ENCODE results near the gene TBCCD1. TPM values are rescaled to one million over a fixed set of nuclear protein-coding genes. Genes with fewer than 3 reads are reported as not detected.

The TBCCD1 gene
- total RNA-seq, 1 experiment from 2014 or later = 7.4 TPM

DNA sequence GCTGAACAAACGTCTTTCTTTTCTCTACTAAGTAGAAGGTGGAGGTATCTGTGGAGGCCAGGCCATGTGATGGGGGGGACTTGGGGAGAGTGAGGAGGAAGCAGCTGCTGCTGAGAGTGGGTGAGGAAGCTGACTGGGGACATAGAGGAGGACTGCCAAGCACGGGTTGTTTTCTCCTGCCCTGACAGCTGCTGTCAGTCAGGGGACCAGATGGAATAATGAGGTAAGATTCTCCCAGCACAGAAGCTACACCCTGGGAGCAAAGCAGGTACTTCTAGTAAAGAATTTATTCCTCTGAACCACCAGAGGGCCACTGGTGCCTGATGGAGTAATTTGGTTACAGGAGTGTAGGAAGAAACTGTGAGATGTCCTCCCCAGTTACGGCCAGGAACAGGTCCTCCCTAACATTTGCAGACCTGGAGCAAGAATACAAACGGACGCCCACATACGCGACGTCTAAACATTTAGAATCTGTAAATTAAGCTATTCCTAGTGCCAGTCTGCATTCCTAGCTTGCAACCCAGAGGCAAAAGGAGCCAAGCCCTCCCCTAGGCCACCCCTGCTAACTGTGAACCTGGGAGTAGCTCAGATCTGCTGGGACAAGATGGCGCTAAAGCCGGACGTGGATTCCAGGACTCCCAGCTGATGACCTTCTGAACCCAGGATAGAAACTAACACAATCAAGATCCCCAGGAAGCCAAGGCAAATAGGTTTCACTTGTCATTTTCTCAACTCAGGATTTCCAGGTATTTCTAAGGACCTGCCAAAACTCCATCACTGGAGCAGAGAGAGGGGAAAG, 37.7 kb downstream of the TBCCD1 start:
- H2BK5ac ChIP-seq (ENCODE audit: insufficient read length, low read length) = no peak overlapping the region
- H3K4me1 ChIP-seq (ENCODE audit: insufficient read depth, low read length) = peaks cover 2% of the 10 kb centered on the region; the same call in 1 of the 2 replicates
- no peak overlapping the region for H3K4ac ChIP-seq (ENCODE audit: low read depth, low read length)
- H4K91ac ChIP-seq (ENCODE audit: insufficient read length, low read depth, low read length) = no peak overlapping the region
- H3K27me3 ChIP-seq (ENCODE audit: insufficient read depth, low read length) = no peaks in the 10 kb centered on the region
- H3T11ph ChIP-seq (ENCODE audit: low read length) = no peak overlapping the region
- Mint-ChIP-seq H3K36me3 (ENCODE audit: insufficient read depth in 1 of 3, low read depth in 3 of 3) (no peaks in the 10 kb centered on the region; a peak in 1 of 7 replicates), H3K27ac (no peak overlapping the region), H3K9me3 (peaks cover 0 to 2% of the 10 kb centered on the region in 2 experiments; a peak in 3 of 5 replicates), H3K4me3 (no peak overlapping the region), H3K27me3 (ENCODE audit: low read depth) (peaks cover 7% of the 10 kb centered on the region; the same call in 1 of the 2 replicates), H3K4me1 (peaks cover 8 to 17% of the 10 kb centered on the region in 2 experiments)
- H3K18ac ChIP-seq (ENCODE audit: insufficient read length, low read depth, low read length) = no peak overlapping the region
- no peak overlapping the region for H3K27ac ChIP-seq (ENCODE audit: insufficient read length, low read depth, low read length)
- no peak overlapping the region for H2BK12ac ChIP-seq (ENCODE audit: insufficient read length, low read depth, low read length)
- H3K23me2 ChIP-seq (ENCODE audit: insufficient read length, low read depth, low read length, poor library complexity, severe bottlenecking) = no peaks in the 10 kb centered on the region
- no peak for DNase-seq
- no peak overlapping the region for H2BK15ac ChIP-seq (ENCODE audit: low read depth, low read length)
- no peak overlapping the region for H3K14ac ChIP-seq (ENCODE audit: insufficient read depth, low read length)
- no peak overlapping the region for H3K56ac ChIP-seq (ENCODE audit: insufficient read length, low read depth, low read length)
- H3K79me2 ChIP-seq (ENCODE audit: insufficient read depth, low read length) = no peaks in the 10 kb centered on the region
- no CpG with 5 or more reads among the region's 11 CpGs for WGBS (ENCODE audit: extremely low coverage, insufficient read length, low lambda C conversion rate)
- no peak overlapping the region for H2BK120ac ChIP-seq (ENCODE audit: low read depth, low read length, poor library complexity, severe bottlenecking)
- TF ChIP-seq CTCF (conservative IDR thresholded peaks at IDR 0.05) = peak; percentile 53
- H2AK5ac ChIP-seq (ENCODE audit: insufficient read length, low read length) = no peak overlapping the region
- no peak overlapping the region for H4K5ac ChIP-seq (ENCODE audit: insufficient read length, low read depth, low read length)
- no peak overlapping the region for H4K8ac ChIP-seq (replicated peaks; ENCODE audit: insufficient read length, low read depth, low read length)
- no peak overlapping the region for H3K4me2 ChIP-seq (ENCODE audit: insufficient read depth, insufficient read length, low read length)
- no peak overlapping the region for H3K9ac ChIP-seq (ENCODE audit: extremely low read depth, insufficient read length, low read length)
- no peak overlapping the region for H2BK20ac ChIP-seq (ENCODE audit: low read depth, low read length, poor library complexity, severe bottlenecking)
- H2AFZ ChIP-seq (ENCODE audit: low read length) = no peak overlapping the region
- H4K20me1 ChIP-seq (ENCODE audit: control insufficient read depth, insufficient read depth, insufficient read length) = no peaks in the 10 kb centered on the region
- no peak overlapping the region for H3K23ac ChIP-seq (ENCODE audit: insufficient read length, low read depth, low read length)
- H3K9me3 ChIP-seq (ENCODE audit: control insufficient read depth, low read depth, low read length) = no peaks in the 10 kb centered on the region
- H3K79me1 ChIP-seq (ENCODE audit: insufficient read depth, low read depth, low read length, poor library complexity, severe bottlenecking) = no peaks in the 10 kb centered on the region

Data from H9 (cell line).